Activated naive CD8-positive, alpha-beta T cell (primary cell): Measurements from ENCODE around the gene MAVS.
"Not testable (repeated sequence)": the region's sequence is repeated elsewhere in the genome, so short reads cannot be mapped to it uniquely, and the experiment has no call there.

Experiments
- H3K27ac Mint-ChIP-seq: one replicate; pipeline ENCODE4 v1.8.0; 2021; ENCODE audit warnings: mixed read lengths
- H3K27me3 Mint-ChIP-seq: one replicate; pipeline ENCODE4 v1.8.0; 2021; ENCODE audit warnings: mixed read lengths
- H3K36me3 Mint-ChIP-seq: one replicate; pipeline ENCODE4 v1.8.0; 2021; ENCODE audit warnings: mixed read lengths
- H3K4me1 Mint-ChIP-seq: one replicate; pipeline ENCODE4 v1.8.0; 2021; ENCODE audit warnings: low read depth, mixed read lengths
- H3K4me3 Mint-ChIP-seq: one replicate; pipeline ENCODE4 v1.8.0; 2021; ENCODE audit warnings: mild to moderate bottlenecking, mixed read lengths
- H3K9me3 Mint-ChIP-seq: one replicate; pipeline ENCODE4 v1.8.0; 2021; ENCODE audit warnings: low read depth, mixed read lengths

MAVS gene

DNA sequence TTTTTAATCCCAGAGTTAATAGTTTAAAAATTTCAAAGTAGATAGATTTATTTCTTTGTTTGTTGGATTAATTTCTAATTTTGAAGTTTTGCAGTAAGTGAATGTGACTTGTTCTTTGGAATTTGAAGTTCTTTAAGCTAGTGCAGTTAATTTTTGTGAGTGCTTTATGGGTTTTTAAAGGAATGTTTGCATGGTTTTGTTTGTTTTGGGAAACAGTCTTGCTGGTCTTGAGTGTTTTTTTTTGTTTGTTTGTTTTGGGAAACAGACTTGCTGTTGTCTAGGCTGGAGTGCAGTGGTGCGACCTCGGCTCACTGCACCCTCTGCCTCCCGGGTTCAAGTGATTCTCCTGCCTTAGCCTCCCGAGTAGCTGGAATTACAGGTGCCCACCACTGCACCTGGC lies 52.0 kb downstream of the MAVS start:
- peak overlapping the region; percentile 41 for H3K27ac Mint-ChIP-seq
- H3K4me3 Mint-ChIP-seq, result no peak overlapping the region
- H3K36me3 Mint-ChIP-seq, result no peaks in the 10 kb centered on the region
- no peaks in the 10 kb centered on the region for H3K27me3 Mint-ChIP-seq
- no peaks in the 10 kb centered on the region for H3K9me3 Mint-ChIP-seq
- peaks cover 69% of the 10 kb centered on the region for H3K4me1 Mint-ChIP-seq

- H3K4me3 Mint-ChIP-seq, result peak overlapping the region; percentile 49
- peak overlapping the region; percentile 88 for H3K27ac Mint-ChIP-seq
- H3K36me3 Mint-ChIP-seq, result no peaks in the 10 kb centered on the region
- peaks cover 77% of the 10 kb centered on the region for H3K4me1 Mint-ChIP-seq
- H3K9me3 Mint-ChIP-seq, result no peaks in the 10 kb centered on the region
- no peaks in the 10 kb centered on the region for H3K27me3 Mint-ChIP-seq
These were observed 53.6 kb downstream of the MAVS start for GRCh38 chr20:3900187-3900604.

GRCh38 chr20:3901028-3901705 lies 54.5 kb downstream of the MAVS start:
- Mint-ChIP-seq H3K9me3 (no peaks in the 10 kb centered on the region), H3K27me3 (no peaks in the 10 kb centered on the region), H3K4me1 (peaks cover 73% of the 10 kb centered on the region), H3K27ac (peak overlapping the region; percentile 69), H3K4me3 (peak overlapping the region; percentile 40), H3K36me3 (no peaks in the 10 kb centered on the region)

GRCh38 chr20:3901706-3902440 lies 55.2 kb downstream of the MAVS start:
- Mint-ChIP-seq H3K27ac (peak overlapping the region; percentile 69), H3K4me3 (peak overlapping the region; percentile 40)

DNA sequence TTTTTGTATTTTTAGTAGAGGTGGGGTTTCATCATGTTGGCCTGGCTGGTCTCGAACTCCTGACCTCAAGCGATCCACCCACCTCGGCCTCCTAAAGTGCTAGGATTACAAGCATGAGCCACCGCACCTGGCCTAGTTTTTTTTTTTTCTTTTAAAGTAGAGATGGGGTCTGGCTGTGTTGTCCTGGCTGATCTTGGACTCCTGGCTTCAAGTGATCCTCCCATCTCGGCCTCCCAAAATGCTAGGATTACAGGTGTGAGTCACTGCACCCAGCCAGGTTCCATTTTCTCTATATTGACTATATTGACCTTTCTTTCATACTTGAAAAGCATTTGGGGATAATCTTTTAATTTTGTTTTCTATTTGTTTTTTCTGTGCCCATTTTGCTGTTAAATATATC lies 55.8 kb downstream of the MAVS start:
- H3K36me3 Mint-ChIP-seq, result no peaks in the 10 kb centered on the region
- peaks cover 70% of the 10 kb centered on the region for H3K4me1 Mint-ChIP-seq
- H3K9me3 Mint-ChIP-seq, result no peaks in the 10 kb centered on the region
- no peak overlapping the region for H3K4me3 Mint-ChIP-seq
- peak overlapping the region; percentile 66 for H3K27ac Mint-ChIP-seq
- no peaks in the 10 kb centered on the region for H3K27me3 Mint-ChIP-seq

More at GRCh38 chr20:3901706-3902440, 55.2 kb downstream of the MAVS start:
- Mint-ChIP-seq H3K36me3 (no peaks in the 10 kb centered on the region), H3K4me1 (peaks cover 71% of the 10 kb centered on the region), H3K9me3 (no peaks in the 10 kb centered on the region), H3K27me3 (no peaks in the 10 kb centered on the region)

- H3K4me3 Mint-ChIP-seq, result no peak overlapping the region
- H3K27me3 Mint-ChIP-seq, result no peaks in the 10 kb centered on the region
- H3K27ac Mint-ChIP-seq, result no peak overlapping the region
- no peaks in the 10 kb centered on the region for H3K9me3 Mint-ChIP-seq
- peaks cover 8% of the 10 kb centered on the region for H3K36me3 Mint-ChIP-seq
- H3K4me1 Mint-ChIP-seq, result peaks cover 67% of the 10 kb centered on the region
These were observed 57.6 kb downstream of the MAVS start for GRCh38 chr20:3904224-3904623.

- Mint-ChIP-seq H3K27ac (peak overlapping the region; percentile 71), H3K4me3 (no peak overlapping the region), H3K4me1 (peaks cover 61% of the 10 kb centered on the region), H3K27me3 (no peaks in the 10 kb centered on the region), H3K9me3 (no peaks in the 10 kb centered on the region), H3K36me3 (peaks cover 8% of the 10 kb centered on the region)
These were observed 58.2 kb downstream of the MAVS start for GRCh38 chr20:3904857-3905256.

GRCh38 chr20:3906744-3907721 lies 60.4 kb downstream of the MAVS start:
- Mint-ChIP-seq H3K27ac (peak overlapping the region; percentile 94), H3K4me3 (peak overlapping the region; percentile 60), H3K4me1 (peaks cover 47% of the 10 kb centered on the region)
- H3K27me3 Mint-ChIP-seq, H3K9me3 Mint-ChIP-seq, H3K36me3 Mint-ChIP-seq: not testable (repeated sequence)

- Mint-ChIP-seq H3K4me3 (peak overlapping the region; percentile 20), H3K9me3 (no peaks in the 10 kb centered on the region), H3K4me1 (peaks cover 39% of the 10 kb centered on the region), H3K36me3 (peaks cover 8% of the 10 kb centered on the region), H3K27me3 (no peaks in the 10 kb centered on the region), H3K27ac (peak overlapping the region; percentile 66)
These were observed 62.0 kb downstream of the MAVS start for GRCh38 chr20:3908667-3909066.

DNA sequence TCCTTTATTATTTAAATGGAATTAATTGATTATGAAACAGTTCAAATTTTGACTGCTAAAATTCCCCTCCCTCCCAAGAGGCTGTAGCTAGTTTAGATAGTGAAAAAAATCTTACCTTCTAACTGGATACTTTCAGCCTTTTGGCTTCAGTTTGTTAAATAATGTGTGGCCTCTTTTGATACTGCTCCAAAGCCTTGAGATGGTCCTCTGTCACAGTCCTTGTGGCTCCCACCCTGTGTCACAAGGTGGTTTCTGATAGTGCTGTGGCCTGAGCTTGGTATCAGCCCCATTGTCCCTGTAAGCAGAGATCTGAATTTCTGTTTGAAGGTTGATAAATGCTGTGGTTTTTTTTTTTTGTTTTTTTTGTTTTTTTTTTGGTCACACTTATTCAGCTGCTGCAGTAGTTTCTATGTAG lies 63.3 kb downstream of the MAVS start:
- Mint-ChIP-seq H3K4me1 (peaks cover 34% of the 10 kb centered on the region), H3K27ac (peak overlapping the region; percentile 70), H3K27me3 (no peaks in the 10 kb centered on the region), H3K9me3 (no peaks in the 10 kb centered on the region), H3K36me3 (peaks cover 8% of the 10 kb centered on the region), H3K4me3 (no peak overlapping the region)

GRCh38 chr20:3910853-3911252 lies 64.2 kb downstream of the MAVS start:
- Mint-ChIP-seq H3K4me3 (no peak overlapping the region), H3K4me1 (peaks cover 38% of the 10 kb centered on the region), H3K36me3 (peaks cover 11% of the 10 kb centered on the region), H3K27ac (no peak overlapping the region), H3K9me3 (no peaks in the 10 kb centered on the region), H3K27me3 (no peaks in the 10 kb centered on the region)

- Mint-ChIP-seq H3K9me3 (no peaks in the 10 kb centered on the region), H3K27ac (no peak overlapping the region), H3K27me3 (no peaks in the 10 kb centered on the region), H3K4me3 (no peak overlapping the region), H3K36me3 (peaks cover 11% of the 10 kb centered on the region), H3K4me1 (peaks cover 38% of the 10 kb centered on the region)
These were observed 65.3 kb downstream of the MAVS start for GRCh38 chr20:3911956-3912355.

GRCh38 chr20:3914446-3914845 lies 67.8 kb downstream of the MAVS start:
- H3K27ac Mint-ChIP-seq, result no peak overlapping the region
- H3K36me3 Mint-ChIP-seq, result peaks cover 4% of the 10 kb centered on the region
- no peak overlapping the region for H3K4me3 Mint-ChIP-seq
- H3K9me3 Mint-ChIP-seq, result no peaks in the 10 kb centered on the region
- H3K27me3 Mint-ChIP-seq, result no peaks in the 10 kb centered on the region
- peaks cover 30% of the 10 kb centered on the region for H3K4me1 Mint-ChIP-seq

DNA sequence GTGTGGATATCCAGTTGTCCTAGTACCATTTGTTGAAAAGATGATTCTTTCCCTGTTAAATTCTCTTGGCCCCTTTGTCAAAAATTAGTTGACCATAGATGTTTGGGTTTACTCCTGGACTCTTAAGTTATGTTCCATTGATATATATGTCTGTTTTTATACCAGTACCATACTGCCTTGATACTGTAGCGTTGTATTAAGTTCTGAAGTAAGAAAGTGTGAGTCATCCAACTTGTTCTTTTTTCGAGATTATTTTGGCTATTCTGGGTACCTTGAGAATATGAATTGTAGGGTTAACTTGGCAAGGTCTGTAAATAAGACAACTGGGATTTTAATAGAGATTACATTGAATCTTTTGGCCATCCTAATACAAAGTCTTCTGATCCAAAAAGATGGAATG lies 69.1 kb downstream of the MAVS start:
- H3K4me1 Mint-ChIP-seq, result peaks cover 28% of the 10 kb centered on the region

DNA sequence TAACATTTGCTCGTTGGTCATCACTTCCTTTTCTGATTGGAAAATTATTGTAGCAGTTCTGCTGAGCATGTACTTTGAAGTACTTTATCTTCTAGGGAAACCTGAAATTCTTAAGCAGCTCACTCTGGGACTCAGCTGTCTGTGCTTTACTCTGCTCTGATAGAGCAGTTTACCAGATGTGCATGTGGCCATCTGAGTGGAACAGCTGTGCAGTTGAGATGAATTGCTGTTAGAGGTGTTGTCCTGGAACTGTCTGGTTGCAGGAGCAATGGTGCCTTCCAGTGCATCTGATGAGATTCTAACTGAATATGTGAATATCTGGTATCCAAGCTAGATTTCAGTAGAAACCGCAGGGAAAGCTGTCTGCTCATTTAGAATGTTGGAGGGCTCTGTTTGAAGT lies 69.7 kb downstream of the MAVS start:
- no peak overlapping the region for H3K27ac Mint-ChIP-seq
- H3K4me3 Mint-ChIP-seq, result no peak overlapping the region
- no peaks in the 10 kb centered on the region for H3K27me3 Mint-ChIP-seq
- no peaks in the 10 kb centered on the region for H3K9me3 Mint-ChIP-seq
- peaks cover 28% of the 10 kb centered on the region for H3K4me1 Mint-ChIP-seq
- H3K36me3 Mint-ChIP-seq, result peaks cover 4% of the 10 kb centered on the region

More for the DNA sequence above, 69.1 kb downstream of the MAVS start:
- no peaks in the 10 kb centered on the region for H3K27me3 Mint-ChIP-seq
- H3K36me3 Mint-ChIP-seq, result peaks cover 4% of the 10 kb centered on the region
- no peaks in the 10 kb centered on the region for H3K9me3 Mint-ChIP-seq
- no peak overlapping the region for H3K4me3 Mint-ChIP-seq
- H3K27ac Mint-ChIP-seq, result peak overlapping the region; percentile 35
